ENCODE measurements around the gene CNTN6. TPM values are rescaled to one million over a fixed set of nuclear protein-coding genes. Genes with fewer than 3 reads are reported as not detected.
"Not testable (repeated sequence)": the region's sequence is repeated elsewhere in the genome, so short reads cannot be mapped to it uniquely, and the experiment has no call there.

Gene CNTN6
- total RNA-seq, 1 donor from 2014 or later: not detected

- no peak overlapping the region for H3K27ac Mint-ChIP-seq
- H3K27me3 Mint-ChIP-seq: no peaks in the 10 kb centered on the region
- no peaks in the 10 kb centered on the region for H3K36me3 Mint-ChIP-seq (ENCODE audit: low read depth)
- no peaks in the 10 kb centered on the region for H3K4me1 Mint-ChIP-seq
- intact Hi-C loops (cut with micrococcal nuclease): no loop called here
- no peaks in the 10 kb centered on the region for H3K9me3 Mint-ChIP-seq
- DNase-seq: no peak
- no peak overlapping the region for H3K4me3 Mint-ChIP-seq
These were observed 272.7 kb downstream of the CNTN6 start for GRCh38 chr3:1365528-1365927.

GRCh38 chr3:1374471-1374870 lies 281.6 kb downstream of the CNTN6 start:
- no peak for DNase-seq
- no peak overlapping the region for H3K27ac Mint-ChIP-seq
- no peak overlapping the region for H3K4me3 Mint-ChIP-seq
- no peaks in the 10 kb centered on the region for H3K27me3 Mint-ChIP-seq
- intact Hi-C loops (cut with micrococcal nuclease): no loop called here
- peaks cover 3% of the 10 kb centered on the region for H3K9me3 Mint-ChIP-seq
- H3K4me1 Mint-ChIP-seq: no peaks in the 10 kb centered on the region
- H3K36me3 Mint-ChIP-seq (ENCODE audit: low read depth): no peaks in the 10 kb centered on the region

GRCh38 chr3:1375145-1375544 lies 282.3 kb downstream of the CNTN6 start:
- H3K27ac Mint-ChIP-seq: no peak overlapping the region
- no peak for DNase-seq
- intact Hi-C loops (cut with micrococcal nuclease): no loop called here
- H3K4me1 Mint-ChIP-seq: no peaks in the 10 kb centered on the region
- H3K36me3 Mint-ChIP-seq (ENCODE audit: low read depth): no peaks in the 10 kb centered on the region
- H3K9me3 Mint-ChIP-seq: peaks cover 3% of the 10 kb centered on the region
- H3K27me3 Mint-ChIP-seq: no peaks in the 10 kb centered on the region
- H3K4me3 Mint-ChIP-seq: no peak overlapping the region

GRCh38 chr3:1380926-1381646 lies 288.3 kb downstream of the CNTN6 start:
- H3K4me3 Mint-ChIP-seq: no peak overlapping the region
- no peak for DNase-seq
- H3K27ac Mint-ChIP-seq: no peak overlapping the region
- H3K36me3 Mint-ChIP-seq (ENCODE audit: low read depth): no peaks in the 10 kb centered on the region
- H3K27me3 Mint-ChIP-seq: no peaks in the 10 kb centered on the region
- no peaks in the 10 kb centered on the region for H3K9me3 Mint-ChIP-seq
- H3K4me1 Mint-ChIP-seq: no peaks in the 10 kb centered on the region
- intact Hi-C loops (cut with micrococcal nuclease): no loop called here

GRCh38 chr3:1381647-1382036 lies 288.8 kb downstream of the CNTN6 start:
- intact Hi-C loops (cut with micrococcal nuclease): no loop called here
- H3K27ac Mint-ChIP-seq: no peak overlapping the region
- no peak for DNase-seq
- no peak overlapping the region for H3K4me3 Mint-ChIP-seq
- H3K27me3 Mint-ChIP-seq: no peaks in the 10 kb centered on the region
- no peaks in the 10 kb centered on the region for H3K9me3 Mint-ChIP-seq
- no peaks in the 10 kb centered on the region for H3K36me3 Mint-ChIP-seq (ENCODE audit: low read depth)
- H3K4me1 Mint-ChIP-seq: no peaks in the 10 kb centered on the region

GRCh38 chr3:1387396-1387905 lies 294.6 kb downstream of the CNTN6 start:
- H3K4me3 Mint-ChIP-seq; H3K27ac Mint-ChIP-seq; DNase-seq; intact Hi-C loops (cut with micrococcal nuclease); H3K27me3 Mint-ChIP-seq; H3K9me3 Mint-ChIP-seq; H3K36me3 Mint-ChIP-seq (ENCODE audit: low read depth); H3K4me1 Mint-ChIP-seq: not testable (repeated sequence)

GRCh38 chr3:1394188-1394587 lies 301.4 kb downstream of the CNTN6 start:
- H3K4me3 Mint-ChIP-seq: no peak overlapping the region
- no peak for DNase-seq

GRCh38 chr3:1400571-1400970 lies 307.7 kb downstream of the CNTN6 start:
- Mint-ChIP-seq H3K9me3 (peaks cover 5% of the 10 kb centered on the region), H3K36me3 (ENCODE audit: low read depth) (no peaks in the 10 kb centered on the region), H3K27ac (no peak overlapping the region), H3K4me3 (no peak overlapping the region), H3K4me1 (no peaks in the 10 kb centered on the region), H3K27me3 (no peaks in the 10 kb centered on the region)
- intact Hi-C loops (cut with micrococcal nuclease): no loop called here
- no peak for DNase-seq

More at GRCh38 chr3:1394188-1394587, 301.4 kb downstream of the CNTN6 start:
- H3K27me3 Mint-ChIP-seq: no peaks in the 10 kb centered on the region
- no peaks in the 10 kb centered on the region for H3K9me3 Mint-ChIP-seq
- no peaks in the 10 kb centered on the region for H3K36me3 Mint-ChIP-seq (ENCODE audit: low read depth)
- no peaks in the 10 kb centered on the region for H3K4me1 Mint-ChIP-seq
- no peak overlapping the region for H3K27ac Mint-ChIP-seq
- intact Hi-C loops (cut with micrococcal nuclease): no loop called here

- intact Hi-C loops (cut with micrococcal nuclease): no loop called here
- DNase-seq: no peak
- peaks cover 5% of the 10 kb centered on the region for H3K9me3 Mint-ChIP-seq
- H3K27ac Mint-ChIP-seq: no peak overlapping the region
- no peaks in the 10 kb centered on the region for H3K4me1 Mint-ChIP-seq
- H3K27me3 Mint-ChIP-seq: no peaks in the 10 kb centered on the region
- no peak overlapping the region for H3K4me3 Mint-ChIP-seq
- H3K36me3 Mint-ChIP-seq (ENCODE audit: low read depth): no peaks in the 10 kb centered on the region
These were observed 311.6 kb downstream of the CNTN6 start for GRCh38 chr3:1404270-1404962.

- Mint-ChIP-seq H3K27ac (no peak overlapping the region), H3K36me3 (ENCODE audit: low read depth) (no peaks in the 10 kb centered on the region), H3K9me3 (no peaks in the 10 kb centered on the region), H3K27me3 (no peaks in the 10 kb centered on the region), H3K4me3 (no peak overlapping the region), H3K4me1 (no peaks in the 10 kb centered on the region)
- DNase-seq: no peak
- intact Hi-C loops (cut with micrococcal nuclease): no loop called here
These were observed 313.4 kb downstream of the CNTN6 start for GRCh38 chr3:1406250-1406649.

GRCh38 chr3:1421577-1421976 lies 328.8 kb downstream of the CNTN6 start:
- Mint-ChIP-seq H3K36me3 (ENCODE audit: low read depth) (no peaks in the 10 kb centered on the region), H3K27ac (no peak overlapping the region), H3K27me3 (no peaks in the 10 kb centered on the region), H3K9me3 (no peaks in the 10 kb centered on the region), H3K4me1 (no peaks in the 10 kb centered on the region), H3K4me3 (no peak overlapping the region)
- DNase-seq: no peak
- intact Hi-C loops (cut with micrococcal nuclease): no loop called here

- intact Hi-C loops (cut with micrococcal nuclease): no loop called here
These were observed 330.8 kb downstream of the CNTN6 start for GRCh38 chr3:1423566-1424089.

GRCh38 chr3:1439395-1439794 lies 346.6 kb downstream of the CNTN6 start:
- Mint-ChIP-seq H3K36me3 (ENCODE audit: low read depth) (no peaks in the 10 kb centered on the region), H3K4me3 (no peak overlapping the region), H3K27me3 (no peaks in the 10 kb centered on the region), H3K9me3 (no peaks in the 10 kb centered on the region), H3K27ac (no peak overlapping the region), H3K4me1 (no peaks in the 10 kb centered on the region)
- intact Hi-C loops (cut with micrococcal nuclease): no loop called here
- DNase-seq: no peak

More at GRCh38 chr3:1423566-1424089, 330.8 kb downstream of the CNTN6 start:
- Mint-ChIP-seq H3K27ac (no peak overlapping the region), H3K4me1 (no peaks in the 10 kb centered on the region), H3K27me3 (no peaks in the 10 kb centered on the region), H3K4me3 (no peak overlapping the region), H3K36me3 (ENCODE audit: low read depth) (no peaks in the 10 kb centered on the region), H3K9me3 (no peaks in the 10 kb centered on the region)
- no peak for DNase-seq

- Mint-ChIP-seq H3K27me3 (no peaks in the 10 kb centered on the region), H3K27ac (no peak overlapping the region), H3K36me3 (ENCODE audit: low read depth) (no peaks in the 10 kb centered on the region), H3K4me3 (no peak overlapping the region), H3K9me3 (no peaks in the 10 kb centered on the region), H3K4me1 (no peaks in the 10 kb centered on the region)
- no peak for DNase-seq
- intact Hi-C loops (cut with micrococcal nuclease): no loop called here
These were observed 349.4 kb downstream of the CNTN6 start for GRCh38 chr3:1442271-1442670.

Measured in activated CD4-positive, alpha-beta T cell treated with anti-CD3 and anti-CD28 coated beads, Interleukin-2, amount 10 ng/mL, durations not matched to agents 24 days and 14 days (primary cell).